ENCODE measurements around the gene CASP7.

CASP7 gene

GRCh38 chr10:113687037-113687436 is 7.3 kb downstream of the CASP7 start:
- no peak for TF ChIP-seq CTCF (conservative IDR thresholded peaks at IDR 0.05; ENCODE audit: low read length)
- DNase-seq (ENCODE audit: low read depth), result no peak
- H3K4me3 ChIP-seq (ENCODE audit: low read length), result no peak overlapping the region

DNA sequence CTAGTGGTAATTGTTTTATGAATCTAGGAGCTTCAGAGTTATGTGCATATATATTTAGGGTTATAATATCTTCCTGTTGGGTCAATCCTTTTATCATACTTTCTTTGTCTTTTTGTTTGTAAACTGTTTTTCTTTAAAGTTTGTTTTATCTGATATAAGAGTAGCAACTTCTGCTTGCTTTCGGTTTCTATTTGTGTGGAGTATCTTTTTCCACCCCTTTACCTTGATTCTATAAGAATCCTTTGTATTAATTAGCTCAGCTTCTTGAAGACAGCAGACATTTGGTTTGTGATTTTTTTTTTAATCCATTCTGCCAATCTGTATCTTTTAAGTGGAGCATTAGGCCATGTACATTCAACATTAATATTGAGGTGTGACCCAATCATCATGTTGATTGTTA is 9.3 kb downstream of the CASP7 start:
- TF ChIP-seq CTCF (conservative IDR thresholded peaks at IDR 0.05; ENCODE audit: low read length), result no peak
- no peak for DNase-seq (ENCODE audit: low read depth)
- H3K4me3 ChIP-seq (ENCODE audit: low read length), result no peak overlapping the region

DNA sequence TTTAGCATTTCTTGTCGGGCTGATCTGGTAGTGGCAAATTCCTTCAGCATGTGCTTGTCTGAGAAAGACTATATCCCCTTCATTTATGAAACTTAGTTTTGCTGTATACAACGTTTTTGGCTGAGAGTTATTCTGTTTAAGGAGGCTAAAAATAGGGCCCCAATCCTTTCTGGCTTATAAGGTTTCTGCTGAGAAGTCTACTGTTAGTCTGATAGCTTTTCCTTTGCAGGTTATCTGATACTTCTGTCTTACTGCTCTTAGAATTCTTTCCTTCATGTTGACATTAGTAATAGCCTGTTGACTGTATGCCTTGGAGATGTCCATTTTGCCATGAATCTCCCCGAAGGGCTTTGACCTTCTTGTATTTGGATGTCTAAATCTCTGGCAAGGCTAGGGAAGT is 9.9 kb downstream of the CASP7 start:
- no peak for DNase-seq (ENCODE audit: low read depth)
- H3K4me3 ChIP-seq (ENCODE audit: low read length), result no peak overlapping the region
- no peak for TF ChIP-seq CTCF (conservative IDR thresholded peaks at IDR 0.05; ENCODE audit: low read length)

DNA sequence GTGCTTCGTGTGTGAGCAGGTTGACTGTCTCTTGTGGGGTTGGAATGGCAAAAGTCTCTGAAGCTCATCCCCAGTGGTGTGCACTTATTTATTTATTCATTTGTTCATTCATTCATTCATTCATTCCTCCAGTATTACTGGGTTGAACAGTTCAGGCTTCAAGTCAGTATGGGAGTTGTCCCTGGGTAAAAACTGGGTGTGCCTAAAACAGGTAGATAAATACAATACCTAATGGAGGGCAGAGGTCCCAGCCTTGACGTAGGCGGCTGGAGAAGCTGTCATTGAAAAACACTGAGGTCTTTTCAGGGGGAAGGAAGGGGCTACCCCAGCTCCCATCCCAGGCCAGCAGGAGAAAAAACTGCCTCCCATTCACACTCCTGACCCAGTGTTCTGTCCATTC is 11.0 kb downstream of the CASP7 start:
- H3K4me3 ChIP-seq (ENCODE audit: low read length), result no peak overlapping the region
- no peak for TF ChIP-seq CTCF (conservative IDR thresholded peaks at IDR 0.05; ENCODE audit: low read length)
- DNase-seq (ENCODE audit: low read depth), result no peak

GRCh38 chr10:113691381-113691780 is 11.7 kb downstream of the CASP7 start:
- no peak overlapping the region for H3K4me3 ChIP-seq (ENCODE audit: low read length)
- no peak for DNase-seq (ENCODE audit: low read depth)
- no peak for TF ChIP-seq CTCF (conservative IDR thresholded peaks at IDR 0.05; ENCODE audit: low read length)

DNA sequence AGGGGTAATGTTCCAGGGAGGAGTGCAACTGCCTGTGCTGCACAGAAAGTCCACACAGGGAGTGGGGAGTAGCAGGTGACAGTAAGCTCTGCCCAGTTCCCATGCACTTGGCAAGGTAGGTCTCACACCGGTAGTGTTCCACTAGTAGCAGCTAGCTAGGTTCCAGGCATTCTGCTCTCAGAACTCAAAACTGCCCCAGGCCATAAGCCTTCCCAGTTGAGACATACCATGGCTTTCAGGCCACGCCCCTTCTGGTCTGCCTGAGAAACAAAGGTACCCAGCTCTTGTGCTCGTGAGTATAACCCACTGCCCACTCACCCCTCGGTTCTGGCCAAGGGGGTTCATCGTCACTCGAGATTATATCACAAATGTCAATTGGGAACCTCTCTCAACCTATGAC is 12.6 kb downstream of the CASP7 start:
- DNase-seq (ENCODE audit: low read depth), result no peak
- H3K4me3 ChIP-seq (ENCODE audit: low read length), result no peak overlapping the region
- TF ChIP-seq CTCF (conservative IDR thresholded peaks at IDR 0.05; ENCODE audit: low read length), result no peak

- H3K4me3 ChIP-seq (ENCODE audit: low read length), result no peak overlapping the region
- TF ChIP-seq CTCF (conservative IDR thresholded peaks at IDR 0.05; ENCODE audit: low read length), result no peak
- DNase-seq (ENCODE audit: low read depth), result no peak
These were observed 13.6 kb downstream of the CASP7 start for GRCh38 chr10:113693348-113693747.
